HG03039 (cell line): Measurements from ENCODE around the gene STPG4.

Source experiments
- ATAC-seq: cut with Tn5 transposase; IDR thresholded peaks from one replicate; pipeline ENCODE4 v1.9.1; 2021; ENCODE audit warnings: mild to moderate bottlenecking, moderate library complexity; ENCODE audit not compliant: unreplicated experiment

The STPG4 gene

DNA sequence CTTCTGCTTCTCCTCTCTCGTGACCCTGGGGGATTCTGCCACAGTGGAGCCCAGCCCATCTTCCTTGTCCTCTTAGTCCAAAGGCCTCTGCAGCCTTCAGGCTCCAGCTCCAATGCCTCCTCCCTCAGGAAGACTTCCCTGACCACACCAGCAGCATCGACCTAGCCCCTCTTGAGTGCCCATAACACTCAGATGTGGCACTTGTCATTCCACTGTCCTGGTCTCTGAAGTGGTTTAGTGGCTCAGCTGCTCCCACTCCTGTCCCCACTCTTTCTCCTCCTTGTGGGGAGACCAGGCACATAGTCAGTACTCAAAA is 97.5 kb downstream of the STPG4 start:
- ATAC-seq, result no peak

DNA sequence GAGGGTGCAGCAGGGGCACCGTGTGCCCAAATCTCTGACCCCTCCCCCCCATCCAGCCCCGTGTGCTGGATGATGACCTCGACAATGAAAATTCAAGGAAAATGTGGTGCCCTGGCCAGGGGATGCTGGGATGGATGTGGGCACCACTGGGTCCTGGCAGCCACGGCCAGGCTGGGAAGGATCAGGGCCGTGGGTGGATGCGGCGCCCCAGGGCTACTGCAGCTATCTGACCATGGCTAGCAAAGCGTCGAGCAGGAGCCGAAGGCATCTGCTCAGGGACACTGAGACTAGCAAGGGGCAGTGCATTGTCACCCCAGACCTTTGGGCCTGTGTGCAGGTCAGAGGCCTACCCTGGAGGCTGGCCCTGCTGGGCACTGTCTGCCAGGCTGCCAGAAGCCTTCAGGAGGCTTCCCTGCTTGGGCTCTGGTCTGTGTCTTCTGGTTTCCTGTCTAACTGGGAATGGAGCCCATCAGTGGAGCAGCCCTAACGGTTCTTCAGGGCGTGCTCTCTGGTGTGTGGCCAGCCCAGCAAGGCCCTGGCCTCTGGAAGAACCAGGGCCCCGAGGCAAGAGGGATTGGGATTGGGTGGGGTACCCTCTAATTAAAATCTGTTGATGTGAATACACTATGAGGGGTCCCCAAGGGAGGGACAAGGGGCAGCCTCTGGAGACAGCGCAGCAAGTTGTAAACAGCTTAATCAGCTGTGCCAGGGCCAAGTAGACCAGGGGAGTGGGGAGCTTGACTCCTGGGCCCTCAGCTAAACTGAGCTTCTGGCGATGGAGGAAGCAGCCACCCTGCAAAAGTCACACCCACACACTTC is 98.0 kb downstream of the STPG4 start:
- no peak for ATAC-seq

DNA sequence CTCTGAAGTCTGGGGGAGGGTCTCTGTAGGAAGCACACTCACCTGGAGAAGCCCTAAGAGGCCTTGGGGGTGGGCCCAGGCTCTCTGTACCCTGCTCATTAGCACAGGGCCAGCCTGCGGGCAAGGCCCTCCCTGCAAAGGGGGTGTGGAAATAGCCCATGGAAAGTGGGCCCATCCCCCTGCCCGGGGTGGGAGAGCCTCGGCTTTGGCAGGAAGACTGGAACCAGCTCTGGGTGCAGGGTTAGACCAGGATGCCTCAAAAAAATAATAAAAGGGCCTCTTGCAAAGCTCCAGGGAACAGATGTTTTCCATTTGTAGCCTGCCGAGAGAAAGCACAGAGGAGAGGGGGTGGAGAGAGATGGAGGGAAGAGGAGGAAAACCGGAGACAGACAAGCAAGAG is 98.7 kb downstream of the STPG4 start:
- no peak for ATAC-seq

DNA sequence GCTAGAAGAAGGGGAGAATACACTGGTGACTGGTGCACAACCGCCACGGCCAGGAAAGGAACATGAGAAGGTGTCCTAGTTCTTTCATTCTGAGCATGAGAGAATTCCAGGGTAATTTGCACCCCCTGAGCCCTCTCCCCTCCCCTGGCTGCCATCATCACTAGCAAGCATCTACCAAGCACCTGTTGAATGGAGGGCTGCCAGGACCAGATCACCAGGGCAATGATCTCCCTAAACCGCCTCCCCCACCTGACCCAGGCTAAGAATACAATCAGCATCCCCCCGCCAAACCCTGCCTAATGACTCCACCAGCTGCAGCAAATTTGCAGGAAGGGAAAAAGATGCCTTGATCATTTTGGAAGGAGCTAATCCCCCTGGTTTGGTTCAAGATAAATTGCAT is 100.2 kb downstream of the STPG4 start:
- ATAC-seq, result no peak

DNA sequence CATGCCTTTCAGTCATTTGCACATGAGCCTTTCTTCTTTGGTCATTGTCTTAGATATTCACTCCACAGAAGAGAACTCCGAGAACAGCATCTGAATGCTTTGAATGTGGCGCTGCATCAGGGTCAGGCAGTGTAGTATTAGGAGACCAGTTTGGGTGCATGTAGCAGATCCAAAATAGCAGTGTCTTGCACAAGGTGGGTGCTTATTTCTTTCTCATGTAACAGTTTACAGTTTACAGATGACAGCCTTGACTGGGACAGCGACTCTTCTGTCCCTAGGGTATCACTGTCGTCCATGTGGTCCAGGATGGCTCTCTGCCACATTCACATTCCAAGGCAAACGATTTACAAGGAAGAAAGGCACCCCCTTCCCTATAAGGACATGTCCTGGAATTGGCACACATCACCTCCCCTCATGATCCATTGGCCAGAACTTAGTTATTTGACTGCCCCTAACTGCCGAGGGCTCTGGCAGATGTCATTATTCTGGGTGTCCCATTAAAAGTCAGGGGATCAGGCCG is 101.0 kb downstream of the STPG4 start:
- no peak for ATAC-seq

DNA sequence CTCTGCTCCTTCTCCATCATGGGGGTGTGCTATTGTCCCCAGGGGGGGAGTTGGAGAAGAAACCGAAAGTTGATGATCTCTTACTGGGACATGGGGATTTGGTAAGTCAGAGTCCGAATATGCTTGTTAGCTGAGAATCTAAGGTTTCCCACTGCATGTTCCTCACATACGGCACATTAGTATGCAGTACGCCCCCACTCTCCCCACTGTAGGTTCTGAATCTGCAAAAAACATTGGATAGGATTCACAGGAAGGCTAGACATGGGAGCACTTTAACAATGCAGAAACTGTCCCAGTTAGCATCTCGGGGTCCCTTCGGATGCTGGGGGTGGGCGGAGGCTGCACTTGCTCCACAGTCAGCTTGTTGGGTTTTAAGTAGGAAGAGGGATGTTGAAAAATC is 102.3 kb downstream of the STPG4 start:
- no peak for ATAC-seq

DNA sequence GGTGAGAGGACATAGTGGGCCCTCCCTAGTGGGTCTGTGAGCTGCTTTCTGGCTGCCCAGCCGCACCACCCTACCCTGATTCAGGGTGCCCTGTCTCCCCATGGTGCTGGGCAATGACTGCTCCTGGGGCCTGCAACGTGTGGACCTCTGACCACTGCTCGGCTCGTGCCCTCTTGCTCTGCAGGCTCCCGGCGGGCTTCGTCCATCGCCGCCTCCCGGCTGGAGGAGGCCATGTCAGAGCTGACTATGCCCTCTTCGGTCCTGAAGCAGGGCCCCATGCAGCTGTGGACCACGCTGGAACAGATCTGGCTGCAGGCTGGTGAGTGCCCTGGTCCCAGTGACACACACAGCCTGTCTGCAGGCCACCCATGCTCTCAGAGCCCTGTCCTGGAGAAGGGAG is 103.5 kb downstream of the STPG4 start:
- ATAC-seq, result no peak

DNA sequence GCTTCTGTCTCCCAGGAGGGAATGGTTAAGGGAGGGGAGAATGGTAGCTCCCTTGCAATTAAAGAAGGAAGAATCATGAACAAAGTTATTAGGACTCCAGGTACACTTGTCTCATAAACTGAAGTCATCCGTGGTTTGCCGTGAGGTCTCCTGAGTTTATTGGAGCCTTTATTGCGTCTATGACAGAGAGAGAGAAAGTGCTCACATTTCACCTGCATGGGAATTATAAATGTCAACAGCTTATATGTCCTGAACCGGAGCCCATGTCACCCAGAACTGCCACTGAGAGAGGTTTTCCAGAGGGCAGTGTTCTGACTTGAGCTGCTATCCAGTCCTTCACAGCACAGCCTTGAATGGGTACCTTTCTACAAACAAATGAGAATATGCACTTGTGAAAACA is 104.3 kb downstream of the STPG4 start:
- ATAC-seq, result no peak

DNA sequence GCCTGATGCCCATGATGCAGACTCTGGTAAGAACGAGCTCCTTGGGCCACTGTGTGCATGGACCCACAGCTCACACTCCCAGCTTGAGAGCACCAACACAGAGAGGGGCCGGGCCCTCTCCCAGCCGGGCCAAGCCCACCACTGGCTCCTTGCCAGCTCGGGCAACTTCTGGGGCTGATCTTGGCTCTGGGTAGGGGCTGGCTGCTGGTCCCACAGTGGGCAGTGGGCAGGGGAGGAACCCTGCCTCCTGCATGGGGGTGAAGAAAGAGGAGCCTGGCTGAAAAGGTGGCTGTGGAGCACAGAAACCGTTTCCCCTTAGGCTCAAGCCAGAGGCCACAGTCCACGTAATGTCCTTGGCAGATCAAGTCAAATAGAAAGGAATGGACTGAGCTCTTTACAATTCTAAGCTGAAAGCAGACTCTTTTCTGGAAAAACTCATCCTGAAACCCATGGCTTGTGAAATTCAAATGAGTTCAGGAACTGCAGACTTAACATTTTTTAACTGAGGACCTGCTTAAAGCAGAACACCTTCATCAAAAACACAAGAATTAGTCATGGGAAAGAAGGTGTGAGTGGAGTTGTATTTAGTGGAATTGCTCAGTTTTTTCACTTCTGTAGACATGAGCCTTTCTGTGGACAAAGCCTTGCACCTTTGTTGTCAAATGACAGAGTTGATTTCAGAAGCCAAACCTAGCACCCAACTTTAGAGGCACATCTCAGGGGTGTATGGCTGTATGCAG is 104.9 kb downstream of the STPG4 start:
- no peak for ATAC-seq

DNA sequence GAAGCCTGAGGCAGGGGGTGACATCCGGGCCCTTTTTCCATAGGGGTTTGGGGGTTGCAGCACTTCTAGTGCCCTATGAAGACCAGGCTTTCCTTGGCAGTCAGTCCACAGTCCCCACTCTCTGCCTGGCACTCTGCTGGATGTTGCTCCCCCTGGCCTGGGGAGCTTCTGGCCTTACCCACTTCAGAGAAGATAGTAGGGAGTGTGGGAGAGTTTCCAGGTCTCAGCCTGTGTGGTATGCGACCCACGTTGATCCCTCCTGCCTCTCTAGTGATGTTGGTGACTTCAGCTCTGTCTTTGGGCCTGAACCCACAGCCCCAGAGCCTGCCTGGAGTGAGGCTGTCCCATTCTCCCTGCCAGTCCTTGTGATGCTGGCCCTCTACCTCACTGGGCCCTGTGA is 105.6 kb downstream of the STPG4 start:
- ATAC-seq, result no peak

DNA sequence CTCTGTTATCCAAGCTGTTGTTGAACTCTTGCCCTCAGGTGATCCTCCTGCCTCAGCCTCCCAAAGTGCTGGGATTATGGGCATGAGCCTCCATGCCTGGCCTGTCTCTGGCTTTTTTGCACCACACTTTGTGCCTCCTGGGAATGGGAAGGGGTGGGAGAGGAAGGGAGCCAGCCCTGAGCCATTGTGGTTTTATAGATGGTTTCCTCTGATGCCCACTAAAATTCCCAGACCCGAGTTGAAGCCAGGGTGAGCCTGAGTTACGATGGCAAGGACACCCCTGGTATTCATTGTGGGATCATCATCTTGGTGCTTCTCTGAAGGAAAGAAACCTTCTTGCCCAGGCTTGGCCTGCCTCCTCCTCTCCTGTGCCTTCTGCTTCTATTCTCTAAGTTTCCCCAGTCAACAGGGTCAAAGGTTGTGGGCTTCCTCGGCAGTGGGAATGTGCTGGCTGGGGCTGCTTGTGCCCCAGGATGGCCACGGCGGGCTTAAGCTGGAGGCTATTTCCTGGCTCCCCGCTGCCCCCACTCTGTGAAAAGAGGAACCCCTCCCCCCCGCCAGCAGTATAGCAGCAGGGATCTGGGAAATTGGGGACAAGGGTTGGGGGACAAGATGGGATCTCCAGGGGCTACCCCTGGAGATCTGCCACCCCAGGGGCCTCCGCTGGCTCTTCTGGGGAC is 106.2 kb downstream of the STPG4 start:
- ATAC-seq, result no peak

DNA sequence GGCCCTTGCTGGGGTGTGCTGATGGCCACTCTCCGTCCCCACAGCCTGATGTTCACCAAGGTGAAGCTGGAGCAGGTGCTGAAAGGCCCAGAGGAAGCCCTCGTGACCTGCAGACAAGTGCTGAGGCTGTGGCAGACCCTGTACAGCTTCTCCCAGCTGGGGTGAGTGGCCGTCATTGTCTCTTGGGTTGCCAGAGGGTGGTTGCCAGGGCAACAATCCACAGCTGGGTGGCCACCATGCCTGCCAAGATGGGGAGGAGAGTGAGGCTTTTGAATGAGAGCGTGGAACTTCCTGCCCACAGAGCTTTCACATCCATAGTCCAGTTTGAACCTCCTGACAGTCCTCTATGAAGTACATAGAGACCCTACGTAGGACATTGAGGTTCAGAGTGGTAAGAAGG is 108.8 kb downstream of the STPG4 start:
- no peak for ATAC-seq

DNA sequence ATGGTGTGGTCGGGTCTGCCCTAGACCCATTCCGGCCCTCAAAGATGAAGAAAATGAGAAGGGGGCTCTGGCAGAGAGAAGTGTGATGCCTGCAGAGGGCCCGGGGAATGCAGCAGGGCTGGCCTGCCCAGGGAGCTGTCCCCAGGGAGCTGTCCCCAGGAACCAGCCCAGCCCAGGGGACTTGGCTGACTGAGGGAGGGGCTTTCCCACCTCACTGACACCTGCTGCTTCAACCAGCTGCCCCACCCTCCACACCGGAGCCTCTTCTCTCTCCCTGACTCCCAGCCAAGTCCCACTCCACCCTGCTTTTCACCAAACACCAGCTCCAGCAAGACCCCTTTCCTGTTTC is 111.2 kb downstream of the STPG4 start:
- no peak for ATAC-seq

DNA sequence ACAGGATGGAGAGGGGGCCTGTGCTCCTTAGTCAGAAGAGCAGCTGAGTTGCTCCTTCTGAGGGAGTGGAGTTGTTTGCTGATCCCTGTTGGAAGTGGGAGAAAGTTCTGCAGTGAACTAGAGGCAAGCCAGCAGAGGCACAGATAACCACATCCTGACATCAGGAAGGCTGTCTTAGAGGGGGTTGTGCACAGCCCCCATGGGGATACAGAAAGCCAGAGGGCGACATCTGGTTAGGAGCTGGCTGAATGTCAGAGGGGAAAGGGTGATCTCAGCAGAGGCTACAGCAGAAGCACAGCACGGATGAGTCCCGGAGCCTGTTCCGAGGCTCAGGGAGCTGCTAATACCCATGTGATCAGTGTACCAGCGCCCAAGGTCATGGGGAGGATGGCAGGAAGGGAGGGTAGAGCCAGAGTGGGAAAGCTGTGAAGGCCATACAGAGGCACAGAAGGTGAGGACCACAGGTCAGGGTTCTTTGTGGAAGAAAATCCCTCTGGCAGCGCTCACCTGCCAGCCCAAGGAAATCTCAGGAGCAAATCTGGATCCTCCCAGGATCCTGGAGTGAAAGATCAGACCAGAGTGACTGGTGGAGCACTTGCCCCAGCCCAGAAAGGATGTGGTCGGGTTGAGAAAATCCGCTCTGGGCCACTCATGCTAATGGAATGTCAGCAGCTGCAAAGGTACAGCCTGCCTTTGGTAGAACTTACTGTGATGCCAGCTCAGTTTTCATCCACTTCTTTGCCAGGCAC is 111.8 kb downstream of the STPG4 start:
- no peak for ATAC-seq

DNA sequence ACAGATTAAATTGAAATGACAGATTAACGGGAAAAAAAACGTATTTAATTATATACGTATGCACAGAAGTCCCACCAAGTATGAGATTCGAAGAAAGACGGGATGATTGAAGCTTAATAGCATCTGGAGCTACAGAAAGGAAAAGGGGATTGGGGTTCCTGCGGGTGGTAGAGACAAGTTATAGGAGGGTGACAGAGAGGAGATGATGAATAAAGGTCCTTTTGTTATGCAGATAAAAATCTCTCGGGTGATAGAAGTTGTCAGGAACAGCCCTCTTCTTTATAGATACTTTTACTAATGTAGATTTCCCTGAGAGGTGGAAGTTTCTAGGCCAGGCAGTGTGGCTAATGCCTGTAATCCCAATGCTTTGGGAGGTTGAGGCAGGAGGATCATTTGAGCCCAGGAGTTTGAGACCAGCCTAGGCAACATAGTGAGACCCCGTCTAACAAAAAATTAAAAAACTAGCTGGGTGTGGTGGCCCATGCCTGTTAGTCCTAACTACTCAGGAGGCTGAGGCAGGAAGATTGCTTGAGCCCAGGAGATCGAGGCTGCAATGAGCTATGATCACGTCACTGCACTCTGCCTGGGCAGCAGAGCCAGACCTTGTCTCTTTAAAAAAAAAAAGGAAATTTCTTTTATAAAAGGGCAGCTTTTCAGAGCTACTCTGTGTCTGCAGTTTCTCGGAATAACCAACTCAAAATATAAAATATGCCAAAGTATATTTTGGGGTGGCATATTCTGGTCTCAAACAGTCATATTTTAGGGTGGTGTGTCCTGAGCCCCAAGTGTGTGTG is 113.0 kb downstream of the STPG4 start:
- no peak for ATAC-seq

DNA sequence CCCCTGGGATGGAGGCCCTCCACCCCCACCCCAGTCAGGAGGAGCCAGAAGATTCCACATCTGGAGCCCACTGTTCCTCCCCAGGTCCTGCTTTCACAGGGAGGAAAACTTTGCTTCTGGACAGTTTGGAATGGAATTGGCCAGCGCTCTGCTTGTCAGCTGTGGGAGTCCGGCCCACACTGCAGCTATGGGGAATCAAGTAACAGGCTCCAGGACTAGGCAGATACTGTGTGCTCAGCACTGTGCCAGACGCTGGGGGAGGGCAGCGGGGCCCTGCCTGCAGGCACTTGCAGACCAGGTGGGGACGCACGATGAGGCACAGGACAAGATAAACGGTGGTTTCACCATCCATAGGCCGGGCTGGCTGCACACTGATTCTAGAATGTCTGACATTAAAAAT is 114.0 kb downstream of the STPG4 start:
- ATAC-seq, result no peak

DNA sequence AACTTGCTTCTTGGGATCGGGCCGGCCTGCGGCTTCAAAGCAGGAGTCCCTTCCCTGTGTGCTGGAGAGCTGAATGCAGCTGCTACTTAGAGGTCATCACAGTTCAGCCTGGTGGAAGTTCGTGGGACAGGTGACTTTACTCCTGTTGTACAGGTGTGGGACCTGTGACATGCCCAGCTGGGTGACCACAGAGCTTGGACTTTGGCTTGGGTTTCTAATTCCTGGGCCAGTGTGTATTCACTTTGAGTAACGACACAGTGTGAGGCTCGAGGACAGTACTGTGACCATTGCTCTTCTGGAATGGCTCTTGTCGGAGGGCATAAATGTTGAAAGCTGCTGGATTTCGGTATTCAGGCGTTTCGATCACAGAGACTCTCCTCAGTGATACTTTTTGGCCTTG is 114.5 kb downstream of the STPG4 start:
- ATAC-seq, result no peak

DNA sequence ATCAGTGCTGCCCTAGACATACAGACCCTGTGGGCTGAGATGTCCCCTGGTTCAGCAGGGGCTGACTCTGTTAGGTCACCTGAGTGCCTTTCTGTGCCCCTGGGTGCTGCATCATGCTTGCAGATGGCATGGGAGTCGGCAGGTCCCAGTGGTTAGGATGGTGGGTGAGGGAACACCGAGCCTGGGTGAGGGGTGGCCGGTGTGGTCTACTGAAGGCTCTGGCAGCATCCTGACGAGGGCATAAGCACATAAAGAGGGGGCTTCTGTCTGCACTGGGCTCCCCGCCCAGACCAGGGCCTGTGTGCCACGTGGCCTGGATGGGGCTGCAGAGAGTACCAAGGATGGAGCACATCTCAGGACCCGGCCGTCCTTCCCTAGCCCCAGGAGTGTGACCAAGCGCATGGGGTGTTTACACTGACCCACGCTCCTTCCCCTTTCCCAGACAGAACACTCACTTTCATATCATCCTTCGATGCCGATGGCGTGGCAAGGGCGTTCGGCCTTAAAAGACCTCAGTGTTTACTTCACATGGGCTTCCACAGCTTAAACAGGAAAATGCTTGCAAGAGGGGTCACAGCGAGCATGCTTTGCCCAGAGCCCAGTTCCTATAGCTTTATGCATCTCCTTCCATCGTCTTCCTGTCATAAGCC is 115.1 kb downstream of the STPG4 start:
- no peak for ATAC-seq

DNA sequence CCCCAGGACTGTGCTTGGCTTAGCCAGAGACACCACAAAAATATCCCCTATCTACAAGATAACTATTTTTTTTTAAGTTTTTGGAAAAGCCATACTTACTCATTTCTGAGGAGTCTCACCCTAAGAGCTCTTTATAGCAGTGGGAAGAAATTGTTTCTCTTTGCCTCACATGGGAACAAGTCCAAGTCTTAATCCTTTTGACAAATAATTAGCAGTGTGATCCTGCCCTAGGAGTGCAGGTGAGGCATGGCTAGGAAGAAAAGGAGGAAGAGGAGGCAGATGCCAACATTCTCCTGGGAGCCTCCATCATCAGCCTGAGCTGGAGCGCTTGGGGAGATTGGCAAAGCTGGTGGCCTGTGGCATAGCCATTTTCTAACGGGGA is 115.6 kb downstream of the STPG4 start:
- ATAC-seq, result no peak
